NOMO-1 treated with DMSO at 0.1 percent for 48 hours (cell line): Measurements from ENCODE around the gene CCHCR1.
"Not testable (repeated sequence)": the region's sequence is repeated elsewhere in the genome, so short reads cannot be mapped to it uniquely, and the experiment has no call there.

ENCODE experiments used
- DNase-seq: peaks from one replicate; lab custom pipeline; 2025; ENCODE audit not compliant: unreplicated experiment; lab: John Stamatoyannopoulos, UW

Gene CCHCR1

GRCh38 chr6:31164475-31165063 lies 7.0 kb upstream of the CCHCR1 start:
- DNase-seq = not testable (repeated sequence)

- no peak for DNase-seq
Observed at GRCh38 chr6:31163922-31164321, 6.3 kb upstream of the CCHCR1 start.

- no peak for DNase-seq
Observed at GRCh38 chr6:31162463-31163165, 5.0 kb upstream of the CCHCR1 start.

GRCh38 chr6:31161216-31162126 lies 3.9 kb upstream of the CCHCR1 start:
- DNase-seq = no peak

- DNase-seq = peak; percentile 46
Observed at GRCh38 chr6:31158863-31159855, 1.6 kb upstream of the CCHCR1 start.

GRCh38 chr6:31158140-31158862 lies 699 bp upstream of the CCHCR1 start, which contains the start of gene TCF19:
TCF19 (plus strand) TSS chr6:31158589; CDS start chr6:31159470, 881 bp downstream.
- DNase-seq = peak; percentile 97

GRCh38 chr6:31156641-31157040 lies 961 bp downstream of the CCHCR1 start:
- DNase-seq = no peak

- DNase-seq = no peak
Observed at GRCh38 chr6:31154436-31154835, 3.2 kb downstream of the CCHCR1 start.

GRCh38 chr6:31152781-31153180 lies 4.8 kb downstream of the CCHCR1 start:
- DNase-seq = no peak

GRCh38 chr6:31149827-31150447 lies 7.7 kb downstream of the CCHCR1 start:
- no peak for DNase-seq

- DNase-seq = no peak
Observed at GRCh38 chr6:31145386-31145785, 12.2 kb downstream of the CCHCR1 start.

- DNase-seq = no peak
Observed at GRCh38 chr6:31144970-31145340, 12.6 kb downstream of the CCHCR1 start.

- no peak for DNase-seq
Observed at GRCh38 chr6:31144296-31144969, 13.2 kb downstream of the CCHCR1 start.

GRCh38 chr6:31143148-31143547 lies 14.5 kb downstream of the CCHCR1 start:
- no peak for DNase-seq

GRCh38 chr6:31142361-31142761 lies 15.2 kb downstream of the CCHCR1 start:
- no peak for DNase-seq

- no peak for DNase-seq
Observed at GRCh38 chr6:31140643-31141042, 17.0 kb downstream of the CCHCR1 start.

GRCh38 chr6:31139599-31139998 lies 18.0 kb downstream of the CCHCR1 start:
- DNase-seq = no peak

GRCh38 chr6:31138982-31139381 lies 18.6 kb downstream of the CCHCR1 start, which contains the start of gene PSORS1C2:
PSORS1C2 (minus strand) TSS chr6:31139066; CDS start chr6:31139026, 40 bp downstream.
- no peak for DNase-seq

GRCh38 chr6:31135710-31136109 lies 21.9 kb downstream of the CCHCR1 start:
- no peak for DNase-seq
